ENCODE results near the gene TMEM35B. TPM values are rescaled to one million over a fixed set of nuclear protein-coding genes. Genes with fewer than 3 reads are reported as not detected.
"Not testable (repeated sequence)": the region's sequence is repeated elsewhere in the genome, so short reads cannot be mapped to it uniquely, and the experiment has no call there.

Gene TMEM35B
- total RNA-seq, 1 donor from 2014 or later: 3.6 TPM

DNA sequence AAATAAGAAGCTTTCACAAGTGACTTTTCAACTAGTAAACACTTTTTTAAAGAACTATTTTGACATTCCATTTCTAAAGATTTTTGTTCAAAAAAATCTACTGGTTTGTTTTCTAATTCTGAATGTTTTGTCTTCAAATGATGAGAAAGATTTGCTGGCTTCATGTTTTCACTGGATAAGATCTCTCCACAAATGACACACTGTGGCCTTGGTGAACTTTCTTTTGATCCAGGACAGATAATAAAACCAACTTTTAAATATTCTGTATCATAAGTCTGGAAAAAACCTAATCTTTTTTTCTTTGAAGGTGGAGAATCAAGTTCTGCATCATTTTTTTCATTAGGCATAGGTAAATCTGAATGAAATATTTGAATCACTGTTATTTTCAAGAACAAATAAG, 3.4 kb upstream of the TMEM35B start:
- no peaks in the 10 kb centered on the region for H3K36me3 Mint-ChIP-seq (ENCODE audit: low read depth)
- H3K4me1 Mint-ChIP-seq: peaks cover 8% of the 10 kb centered on the region
- TF ChIP-seq, protein P1, sequence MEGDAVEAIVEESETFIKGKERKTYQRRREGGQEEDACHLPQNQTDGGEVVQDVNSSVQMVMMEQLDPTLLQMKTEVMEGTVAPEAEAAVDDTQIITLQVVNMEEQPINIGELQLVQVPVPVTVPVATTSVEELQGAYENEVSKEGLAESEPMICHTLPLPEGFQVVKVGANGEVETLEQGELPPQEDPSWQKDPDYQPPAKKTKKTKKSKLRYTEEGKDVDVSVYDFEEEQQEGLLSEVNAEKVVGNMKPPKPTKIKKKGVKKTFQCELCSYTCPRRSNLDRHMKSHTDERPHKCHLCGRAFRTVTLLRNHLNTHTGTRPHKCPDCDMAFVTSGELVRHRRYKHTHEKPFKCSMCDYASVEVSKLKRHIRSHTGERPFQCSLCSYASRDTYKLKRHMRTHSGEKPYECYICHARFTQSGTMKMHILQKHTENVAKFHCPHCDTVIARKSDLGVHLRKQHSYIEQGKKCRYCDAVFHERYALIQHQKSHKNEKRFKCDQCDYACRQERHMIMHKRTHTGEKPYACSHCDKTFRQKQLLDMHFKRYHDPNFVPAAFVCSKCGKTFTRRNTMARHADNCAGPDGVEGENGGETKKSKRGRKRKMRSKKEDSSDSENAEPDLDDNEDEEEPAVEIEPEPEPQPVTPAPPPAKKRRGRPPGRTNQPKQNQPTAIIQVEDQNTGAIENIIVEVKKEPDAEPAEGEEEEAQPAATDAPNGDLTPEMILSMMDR (conservative IDR thresholded peaks at IDR 0.05): no peak

DNA sequence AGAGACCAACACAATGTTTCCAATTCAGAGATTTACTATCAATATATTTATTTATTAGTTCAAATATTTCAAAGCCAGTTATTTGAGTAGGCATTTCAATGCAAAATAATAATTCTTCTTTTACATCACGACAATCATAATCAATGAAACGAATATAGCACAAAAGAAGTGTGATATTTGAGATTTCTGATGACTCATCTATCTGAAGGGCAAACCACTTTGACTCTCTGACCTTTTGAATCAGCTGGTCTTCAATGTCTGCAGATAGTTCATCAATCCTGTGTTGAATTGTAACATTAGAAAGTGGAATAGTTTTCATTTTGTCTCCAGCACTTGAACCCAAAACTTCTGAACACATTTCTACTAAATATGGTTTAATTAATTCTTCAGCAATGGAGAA, 3.0 kb upstream of the TMEM35B start:
- DNase-seq (ENCODE audit: low read depth, low spot score): no peak
- Mint-ChIP-seq H3K9me3 (no peaks in the 10 kb centered on the region), H3K36me3 (ENCODE audit: low read depth) (no peaks in the 10 kb centered on the region), H3K27ac (ENCODE audit: unreplicated experiment) (no peak overlapping the region), H3K4me3 (no peak overlapping the region), H3K4me1 (peaks cover 8% of the 10 kb centered on the region), H3K27me3 (ENCODE audit: low read depth) (no peaks in the 10 kb centered on the region)
- TF ChIP-seq, protein P1 (conservative IDR thresholded peaks at IDR 0.05): no peak

More for the DNA sequence above, 3.4 kb upstream of the TMEM35B start:
- Mint-ChIP-seq H3K4me3 (no peak overlapping the region), H3K27me3 (ENCODE audit: low read depth) (no peaks in the 10 kb centered on the region), H3K27ac (ENCODE audit: unreplicated experiment) (no peak overlapping the region), H3K9me3 (no peaks in the 10 kb centered on the region)
- no peak for DNase-seq (ENCODE audit: low read depth, low spot score)

DNA sequence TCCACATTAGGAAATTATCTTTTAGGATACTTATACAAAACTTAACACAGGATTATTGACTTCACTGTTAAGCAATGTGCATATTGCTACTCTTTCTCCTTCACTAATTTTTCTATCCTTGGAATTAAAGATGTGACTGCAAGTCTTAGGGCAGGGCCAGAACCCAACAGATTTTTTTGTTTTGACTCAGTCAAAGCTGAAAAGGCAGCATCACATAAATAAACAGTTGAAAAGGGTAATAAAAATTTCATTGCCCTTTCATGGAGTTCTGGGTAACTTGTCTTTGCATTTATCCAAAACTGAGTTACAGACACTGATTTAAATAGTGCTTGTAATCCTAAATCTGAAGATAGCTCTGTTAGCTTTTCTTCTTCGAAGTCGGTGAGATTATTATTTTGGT, 1.9 kb upstream of the TMEM35B start:
- Mint-ChIP-seq H3K27ac (ENCODE audit: unreplicated experiment) (no peak overlapping the region), H3K4me3 (no peak overlapping the region), H3K4me1 (peaks cover 8% of the 10 kb centered on the region), H3K9me3 (no peaks in the 10 kb centered on the region), H3K27me3 (ENCODE audit: low read depth) (no peaks in the 10 kb centered on the region), H3K36me3 (ENCODE audit: low read depth) (no peaks in the 10 kb centered on the region)
- DNase-seq (ENCODE audit: low read depth, low spot score): no peak
- TF ChIP-seq, protein P1 (conservative IDR thresholded peaks at IDR 0.05): no peak

DNA sequence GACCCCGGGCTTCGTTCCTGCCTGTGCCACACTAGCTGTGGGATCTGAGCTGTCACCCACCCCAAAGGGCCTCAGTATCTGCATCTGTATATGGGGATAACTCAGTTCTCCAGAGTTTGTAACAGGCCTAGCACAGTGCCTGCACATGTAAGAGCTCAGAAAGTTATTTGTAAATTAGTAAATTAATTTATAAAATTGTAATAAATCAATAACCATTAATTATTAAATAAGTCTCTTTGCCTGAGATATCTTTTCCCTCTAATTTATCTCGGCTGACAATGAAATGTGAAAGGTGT, 410 bp upstream of the TMEM35B start:
- H3K27me3 Mint-ChIP-seq (ENCODE audit: low read depth); H3K9me3 Mint-ChIP-seq; DNase-seq (ENCODE audit: low read depth, low spot score); H3K36me3 Mint-ChIP-seq (ENCODE audit: low read depth); H3K4me1 Mint-ChIP-seq; H3K27ac Mint-ChIP-seq (ENCODE audit: unreplicated experiment): not testable (repeated sequence)
- peak overlapping the region; percentile 97 for H3K4me3 Mint-ChIP-seq

DNA sequence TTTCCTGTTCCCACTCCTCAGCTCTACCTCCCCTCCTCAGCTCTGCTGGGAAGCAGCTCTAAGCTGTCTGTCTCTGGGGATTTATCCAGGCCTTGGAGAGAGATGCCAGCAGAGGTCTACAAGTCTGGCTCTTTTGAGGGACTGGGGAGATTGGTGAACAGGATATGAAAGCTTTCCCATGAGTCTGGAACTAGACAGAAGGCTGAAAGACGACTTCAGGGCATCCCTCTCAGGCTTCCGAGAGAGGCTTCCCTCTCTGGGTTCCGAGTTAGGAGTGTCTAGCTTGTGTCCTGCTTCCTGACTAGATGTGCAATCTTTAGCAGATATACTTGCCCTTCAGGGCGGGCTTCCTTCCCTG, 733 bp downstream of the TMEM35B start:
- TF ChIP-seq, protein P1 (conservative IDR thresholded peaks at IDR 0.05): no peak
- H3K9me3 Mint-ChIP-seq: no peaks in the 10 kb centered on the region
- no peaks in the 10 kb centered on the region for H3K27me3 Mint-ChIP-seq (ENCODE audit: low read depth)
- peak overlapping the region; percentile 97 for H3K4me3 Mint-ChIP-seq
- peaks cover 8% of the 10 kb centered on the region for H3K4me1 Mint-ChIP-seq
- no peak for DNase-seq (ENCODE audit: low read depth, low spot score)
- H3K27ac Mint-ChIP-seq (ENCODE audit: unreplicated experiment): peak overlapping the region; percentile 88
- no peaks in the 10 kb centered on the region for H3K36me3 Mint-ChIP-seq (ENCODE audit: low read depth)

DNA sequence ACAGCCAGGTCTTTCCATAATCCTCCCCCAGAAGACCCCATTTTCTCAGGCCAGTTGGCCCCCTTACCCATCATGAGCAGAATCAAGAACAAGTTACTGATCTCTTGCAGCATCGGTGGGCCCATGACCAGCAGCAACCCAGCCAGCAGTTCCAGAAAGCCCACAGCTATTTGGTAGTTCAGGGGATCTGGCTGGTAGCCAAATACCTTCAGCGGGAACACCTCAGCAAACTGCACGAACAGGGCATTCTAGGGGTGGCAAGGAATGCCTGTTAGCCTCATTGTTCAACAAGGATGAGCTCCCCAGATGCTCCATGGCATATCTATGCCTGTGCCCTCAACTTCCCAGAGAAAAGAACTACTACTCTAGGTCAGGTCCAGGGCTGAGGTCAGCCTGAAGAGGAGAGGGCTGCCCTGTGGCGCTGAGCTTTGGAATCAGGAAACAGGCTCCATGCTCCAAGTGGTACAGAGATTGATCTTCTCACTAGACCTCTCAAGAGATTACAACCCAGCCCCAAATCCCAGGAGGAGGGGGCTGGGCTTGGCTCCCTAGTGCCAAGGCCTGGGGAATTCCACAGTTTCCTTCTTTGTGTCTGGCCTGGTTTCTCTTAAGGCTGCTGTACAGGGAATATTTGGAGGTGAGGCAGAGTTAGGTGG, 1.3 kb downstream of the TMEM35B start:
- Mint-ChIP-seq H3K9me3 (no peaks in the 10 kb centered on the region), H3K4me1 (peaks cover 8% of the 10 kb centered on the region), H3K4me3 (peak overlapping the region; percentile 97), H3K36me3 (ENCODE audit: low read depth) (no peaks in the 10 kb centered on the region), H3K27ac (ENCODE audit: unreplicated experiment) (no peak overlapping the region), H3K27me3 (ENCODE audit: low read depth) (no peaks in the 10 kb centered on the region)
- TF ChIP-seq, protein P1 (conservative IDR thresholded peaks at IDR 0.05): no peak
- DNase-seq (ENCODE audit: low read depth, low spot score): no peak
